MM.1S (cell line): ENCODE measurements around the gene KCNB1.

Experiments used
- DNase-seq: peaks from one replicate; pipeline ENCODE4 v3.0.0-alpha.2; 2015
- H2AFZ ChIP-seq: fragments of 300-600 bp; sonication (generic); 2 replicates; pipeline ENCODE4 v1.6.0; 2016; ENCODE audit warnings: antibody characterized with exemption, low read length
- H3F3A ChIP-seq: fragments of 300-600 bp; sonication (generic); 2 replicates; pipeline ENCODE4 v1.6.1; 2016; ENCODE audit warnings: mild to moderate bottlenecking, antibody characterized with exemption, low read length, moderate library complexity, mixed read lengths; ENCODE audit not compliant: insufficient read depth
- H3K27ac ChIP-seq: fragments of 300-600 bp; sonication (generic); 2 replicates; pipeline ENCODE4 v1.5.1; 2016; ENCODE audit warnings: mild to moderate bottlenecking, low read length
- H3K27me3 ChIP-seq: fragments of 300-600 bp; sonication (generic); replicated peaks from 2 replicates; pipeline ENCODE4 v1.6.0; 2016; ENCODE audit warnings: low read length; ENCODE audit not compliant: insufficient read depth
- H3K36me3 ChIP-seq: fragments of 300-600 bp; sonication (generic); replicated peaks from 2 replicates; pipeline ENCODE4 v1.6.1; 2016; ENCODE audit warnings: mild to moderate bottlenecking, low read length, mixed read lengths; ENCODE audit not compliant: insufficient read depth
- H3K4me1 ChIP-seq: fragments of 300-600 bp; sonication (generic); 2 replicates; pipeline ENCODE4 v1.6.1; 2016; ENCODE audit warnings: low read length, mixed read lengths
- H3K4me2 ChIP-seq: fragments of 300-600 bp; sonication (generic); 2 replicates; pipeline ENCODE4 v1.6.0; 2016; ENCODE audit warnings: low read depth, low read length
- H3K4me3 ChIP-seq: fragments of 300-600 bp; sonication (generic); 2 replicates; pipeline ENCODE4 v1.5.1; 2016; ENCODE audit warnings: low read length, mixed read lengths
- H3K79me2 ChIP-seq: fragments of 300-600 bp; sonication (generic); 2 replicates; pipeline ENCODE4 v1.6.1; 2016; ENCODE audit warnings: mixed run types, low read length, mixed read lengths
- H3K9ac ChIP-seq: fragments of 300-600 bp; sonication (generic); 2 replicates; pipeline ENCODE4 v1.6.1; 2016; ENCODE audit warnings: low read length, mixed read lengths
- H3K9me2 ChIP-seq: fragments of 300-600 bp; sonication (generic); replicated peaks from 2 replicates; pipeline ENCODE4 v1.6.1; 2016; ENCODE audit warnings: mild to moderate bottlenecking, low read length, mixed read lengths; ENCODE audit not compliant: insufficient read depth
- H3K9me3 ChIP-seq: fragments of 300-600 bp; sonication (generic); replicated peaks from 2 replicates; pipeline ENCODE4 v1.6.1; 2016; ENCODE audit warnings: mild to moderate bottlenecking, low read length, mixed read lengths; ENCODE audit not compliant: insufficient read depth
- H4K20me1 ChIP-seq: fragments of 300-600 bp; sonication (generic); 2 replicates; pipeline ENCODE4 v1.6.1; 2016; ENCODE audit warnings: mild to moderate bottlenecking, low read length, moderate library complexity, mixed read lengths; ENCODE audit not compliant: insufficient read depth
- CTCF ChIP-seq: fragments of 300-600 bp; sonication (generic); IDR thresholded peaks from 2 replicates; pipeline ENCODE4 v1.5.1; 2016; ENCODE audit warnings: antibody characterized with exemption, low read length, mixed read lengths
- EZH2 ChIP-seq: fragments of 300-600 bp; sonication (generic); optimal IDR thresholded peaks from 2 replicates; pipeline ENCODE3; 2017; ENCODE audit warnings: low read depth, mild to moderate bottlenecking, antibody characterized with exemption, low read length, mixed read lengths
- EZH2phosphoT487 ChIP-seq: fragments of 300-600 bp; sonication (generic); IDR thresholded peaks from 2 replicates; pipeline ENCODE4 v1.6.1; 2018; ENCODE audit warnings: antibody characterized with exemption, low read length

The KCNB1 gene

DNA sequence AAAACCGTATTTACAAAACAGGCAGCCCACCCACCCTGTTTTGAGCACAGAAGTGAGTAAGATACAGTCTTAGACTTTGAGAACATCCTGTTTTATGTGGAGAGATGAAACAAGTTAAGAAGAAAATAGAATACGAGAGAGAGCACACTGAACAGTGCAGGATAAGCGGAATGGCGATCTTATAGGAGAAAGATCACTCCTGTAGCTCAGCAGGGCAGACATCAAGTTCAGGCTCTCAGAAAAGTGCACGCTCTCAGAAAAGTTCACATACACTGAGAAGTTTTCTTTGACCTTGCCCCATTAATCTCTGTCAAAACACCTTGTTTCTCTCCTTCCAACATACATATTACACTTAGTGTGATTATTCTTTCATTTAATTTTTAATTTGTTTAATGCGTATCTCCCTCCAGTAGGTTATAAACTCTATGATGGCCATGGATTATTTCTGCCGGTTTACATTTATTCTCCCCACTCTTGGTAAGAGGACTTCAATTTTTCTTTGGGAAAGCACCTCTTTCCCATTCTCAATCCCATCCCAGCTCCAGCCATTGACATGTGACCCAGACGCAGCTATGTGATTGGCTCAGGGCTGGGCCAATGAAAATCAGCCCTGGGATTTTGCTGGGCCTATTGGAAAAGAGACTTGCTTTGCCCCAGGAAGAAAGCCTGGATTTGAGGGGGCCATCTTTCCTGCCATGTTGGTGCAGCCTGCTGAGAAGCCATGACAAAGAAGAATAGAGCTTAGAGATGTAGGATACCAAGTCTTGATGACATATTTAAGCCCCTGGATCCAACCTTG lies 16.2 kb downstream of the KCNB1 start:
- Histone ChIP-seq H3K79me2 (no peaks in the 10 kb centered on the region), H3K4me2 (no peak overlapping the region), H3K27me3 (no peaks in the 10 kb centered on the region), H2AFZ (no peak overlapping the region), H3K4me3 (no peak overlapping the region), H4K20me1 (no peaks in the 10 kb centered on the region), H3K9me3 (no peaks in the 10 kb centered on the region), H3K27ac (no peak overlapping the region), H3K9ac (no peak overlapping the region), H3K9me2 (no peaks in the 10 kb centered on the region), H3K36me3 (no peaks in the 10 kb centered on the region), H3F3A (no peaks in the 10 kb centered on the region), H3K4me1 (no peaks in the 10 kb centered on the region)
- no peak for TF ChIP-seq CTCF
- TF ChIP-seq EZH2phosphoT487, result no peak
- no peak for TF ChIP-seq EZH2
- no peak for DNase-seq

- DNase-seq, result no peak
- Histone ChIP-seq H4K20me1 (no peaks in the 10 kb centered on the region), H3K9ac (no peak overlapping the region), H2AFZ (no peak overlapping the region), H3K9me3 (no peaks in the 10 kb centered on the region), H3K36me3 (no peaks in the 10 kb centered on the region), H3K9me2 (no peaks in the 10 kb centered on the region), H3K4me3 (no peak overlapping the region), H3F3A (no peaks in the 10 kb centered on the region), H3K27me3 (no peaks in the 10 kb centered on the region), H3K27ac (no peak overlapping the region), H3K4me2 (no peak overlapping the region), H3K4me1 (no peaks in the 10 kb centered on the region), H3K79me2 (no peaks in the 10 kb centered on the region)
- no peak for TF ChIP-seq EZH2
- no peak for TF ChIP-seq EZH2phosphoT487
- no peak for TF ChIP-seq CTCF
These were observed 17.9 kb downstream of the KCNB1 start for GRCh38 chr20:49464556-49464955.

GRCh38 chr20:49462626-49463025 lies 19.8 kb downstream of the KCNB1 start:
- no peak overlapping the region for H3K4me2 ChIP-seq
- no peak overlapping the region for H3K9ac ChIP-seq
- H3K27ac ChIP-seq, result no peak overlapping the region
- H3K79me2 ChIP-seq, result no peaks in the 10 kb centered on the region
- no peaks in the 10 kb centered on the region for H3F3A ChIP-seq
- TF ChIP-seq EZH2 (no peak), CTCF (no peak), EZH2phosphoT487 (no peak)
- no peaks in the 10 kb centered on the region for H3K27me3 ChIP-seq
- H4K20me1 ChIP-seq, result no peaks in the 10 kb centered on the region
- H3K4me1 ChIP-seq, result no peaks in the 10 kb centered on the region
- H3K36me3 ChIP-seq, result no peaks in the 10 kb centered on the region
- no peak overlapping the region for H3K4me3 ChIP-seq
- H3K9me3 ChIP-seq, result no peaks in the 10 kb centered on the region
- DNase-seq, result no peak
- no peaks in the 10 kb centered on the region for H3K9me2 ChIP-seq
- H2AFZ ChIP-seq, result no peak overlapping the region
